HUES6 (cell line): ENCODE measurements around the gene MROH7.

Experiments used
- H3K27ac ChIP-seq: 2 replicates; pipeline ENCODE4 v1.7.0; 2013; ENCODE audit warnings: low read depth, mild to moderate bottlenecking, low read length, inconsistent platforms
- H3K27me3 ChIP-seq: 2 replicates; pipeline ENCODE4 v1.6.1; 2013; ENCODE audit warnings: low read length; ENCODE audit not compliant: control insufficient read depth, insufficient read depth
- H3K36me3 ChIP-seq: 2 replicates; pipeline ENCODE4 v1.6.1; 2013; ENCODE audit warnings: low read length; ENCODE audit not compliant: control insufficient read depth, insufficient read depth
- H3K4me1 ChIP-seq: 2 replicates; pipeline ENCODE4 v1.6.1; 2013; ENCODE audit warnings: low read length; ENCODE audit not compliant: control insufficient read depth, insufficient read depth
- H3K4me3 ChIP-seq: 2 replicates; pipeline ENCODE4 v1.5.1; 2013; ENCODE audit warnings: low read depth, low read length
- H3K9ac ChIP-seq: one replicate; pipeline ENCODE4 v1.6.1; 2013; ENCODE audit warnings: mild to moderate bottlenecking, low read length
- H3K9me3 ChIP-seq: 2 replicates; pipeline ENCODE4 v1.6.1; 2013; ENCODE audit warnings: low read depth, low read length; ENCODE audit not compliant: control insufficient read depth, insufficient read depth

MROH7 gene

DNA sequence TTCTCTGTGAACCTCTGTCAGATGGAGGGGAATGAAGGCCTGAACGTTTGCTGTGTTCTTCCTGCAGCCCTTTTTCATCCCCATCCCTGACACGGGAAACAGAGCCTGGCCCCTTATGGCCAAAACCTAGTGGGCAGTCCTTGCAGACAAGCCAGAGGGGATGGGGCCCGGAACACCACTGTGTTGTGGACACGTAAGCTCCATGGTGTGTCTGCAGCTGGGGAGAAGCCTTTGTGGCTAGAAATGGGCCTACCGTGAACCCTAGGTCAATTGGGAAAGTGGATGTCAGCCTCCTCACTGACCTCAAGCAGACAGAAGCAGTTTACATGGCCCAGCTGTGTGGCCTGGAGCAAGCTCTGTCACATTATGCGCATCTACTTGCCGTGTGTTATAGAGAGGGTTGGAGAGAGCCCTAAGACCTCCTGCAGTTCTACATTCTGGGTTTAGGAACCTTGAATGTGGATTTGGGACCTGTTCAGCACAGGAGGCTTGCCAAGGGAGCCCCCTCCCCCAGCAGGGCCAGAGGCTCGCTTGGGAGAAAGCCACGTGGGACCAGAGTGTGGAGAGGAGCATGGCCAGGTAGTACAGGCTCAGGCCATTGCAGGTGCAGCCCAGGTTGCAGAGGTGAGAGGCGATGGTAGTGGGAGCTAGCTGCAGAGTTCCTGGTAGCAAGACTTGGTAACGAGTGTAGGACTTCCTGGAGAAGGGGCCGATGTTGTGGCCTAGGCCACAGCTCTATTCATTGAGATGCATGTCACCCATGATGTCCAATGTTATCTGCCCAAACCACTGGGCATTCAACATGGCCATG is 102.0 kb downstream of the MROH7 start:
- Histone ChIP-seq H3K9me3 (no peaks in the 10 kb centered on the region; the same call in 1 of the 2 replicates), H3K27ac (no peak overlapping the region), H3K4me3 (no peak overlapping the region), H3K27me3 (no peaks in the 10 kb centered on the region), H3K9ac (no peak overlapping the region), H3K4me1 (peaks cover 3% of the 10 kb centered on the region; the same call in 1 of the 2 replicates), H3K36me3 (peaks cover 45% of the 10 kb centered on the region)

- H3K27ac ChIP-seq, result no peak overlapping the region
- no peaks in the 10 kb centered on the region for H3K27me3 ChIP-seq
- no peaks in the 10 kb centered on the region; the same call in 1 of the 2 replicates for H3K9me3 ChIP-seq
- peaks cover 3% of the 10 kb centered on the region; the same call in 1 of the 2 replicates for H3K4me1 ChIP-seq
- no peak overlapping the region for H3K4me3 ChIP-seq
- H3K9ac ChIP-seq, result no peak overlapping the region
- peaks cover 38% of the 10 kb centered on the region for H3K36me3 ChIP-seq
Observed at GRCh38 chr1:54744696-54745095, 103.1 kb downstream of the MROH7 start.

- H3K27ac ChIP-seq, result no peak overlapping the region
- peaks cover 3% of the 10 kb centered on the region; the same call in 1 of the 2 replicates for H3K4me1 ChIP-seq
- no peak overlapping the region for H3K9ac ChIP-seq
- H3K27me3 ChIP-seq, result no peaks in the 10 kb centered on the region; the same call in 1 of the 2 replicates
- H3K4me3 ChIP-seq, result no peak overlapping the region
- H3K36me3 ChIP-seq, result peaks cover 32% of the 10 kb centered on the region
- no peaks in the 10 kb centered on the region; the same call in 1 of the 2 replicates for H3K9me3 ChIP-seq
Observed at GRCh38 chr1:54745274-54745673, 103.7 kb downstream of the MROH7 start.

- Histone ChIP-seq H3K27me3 (peaks cover 2% of the 10 kb centered on the region; the same call in 1 of the 2 replicates), H3K27ac (no peak overlapping the region), H3K36me3 (peaks cover 27% of the 10 kb centered on the region), H3K4me3 (no peak overlapping the region), H3K4me1 (peaks cover 3% of the 10 kb centered on the region; the same call in 1 of the 2 replicates), H3K9ac (no peak overlapping the region), H3K9me3 (no peaks in the 10 kb centered on the region; the same call in 1 of the 2 replicates)
Observed at GRCh38 chr1:54745864-54746263, 104.3 kb downstream of the MROH7 start.

GRCh38 chr1:54748094-54748835 is 106.7 kb downstream of the MROH7 start:
- peaks cover 3% of the 10 kb centered on the region for H3K4me1 ChIP-seq
- no peak overlapping the region for H3K9ac ChIP-seq
- peaks cover 2% of the 10 kb centered on the region; the same call in 1 of the 2 replicates for H3K27me3 ChIP-seq
- peaks cover 5% of the 10 kb centered on the region; the same call in 1 of the 2 replicates for H3K36me3 ChIP-seq
- H3K27ac ChIP-seq, result no peak overlapping the region
- H3K4me3 ChIP-seq, result no peak overlapping the region
- no peaks in the 10 kb centered on the region; the same call in 1 of the 2 replicates for H3K9me3 ChIP-seq

DNA sequence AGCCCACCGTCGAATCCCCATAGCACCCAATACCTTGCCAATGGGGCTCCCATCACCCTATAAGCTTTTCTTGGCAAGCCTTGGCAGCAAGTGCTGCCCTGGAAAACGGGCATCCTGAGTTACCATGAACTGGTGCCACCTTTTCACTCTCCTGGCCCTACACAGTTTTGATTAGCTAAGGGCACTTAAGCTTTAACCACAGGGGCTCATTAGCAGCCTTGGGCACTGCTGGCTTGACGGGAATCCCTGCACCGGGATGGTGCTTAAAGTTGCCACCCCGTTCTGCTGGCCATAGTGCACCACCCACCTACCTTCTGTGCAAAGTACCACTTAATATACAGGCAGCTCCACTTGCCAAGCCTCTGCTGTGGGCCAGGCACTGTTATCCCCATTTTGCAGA is 109.0 kb downstream of the MROH7 start:
- Histone ChIP-seq H3K9me3 (no peaks in the 10 kb centered on the region; the same call in 1 of the 2 replicates), H3K27ac (no peak overlapping the region), H3K9ac (no peak overlapping the region), H3K27me3 (peaks cover 2% of the 10 kb centered on the region; the same call in 1 of the 2 replicates), H3K36me3 (no peaks in the 10 kb centered on the region), H3K4me3 (no peak overlapping the region), H3K4me1 (no peaks in the 10 kb centered on the region; the same call in 1 of the 2 replicates)

DNA sequence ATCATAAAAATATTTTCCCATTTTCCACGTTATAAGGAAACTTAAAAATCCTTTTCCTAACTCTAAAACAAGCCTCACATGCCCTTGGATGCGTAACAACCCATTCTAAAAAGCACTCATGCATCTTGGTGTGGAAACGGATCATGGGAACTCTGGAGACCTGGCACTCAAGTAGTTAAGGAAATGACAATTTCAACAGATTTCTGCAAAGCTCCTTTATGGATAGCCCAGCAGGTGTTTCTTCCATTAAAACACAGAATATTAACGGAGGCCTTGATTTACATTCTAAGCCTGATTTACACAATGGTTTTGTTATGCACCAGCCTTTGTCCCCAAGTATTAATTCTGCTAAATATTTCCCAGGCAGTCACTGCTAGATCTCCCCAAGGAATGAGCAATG is 109.8 kb downstream of the MROH7 start:
- Histone ChIP-seq H3K9me3 (no peaks in the 10 kb centered on the region), H3K4me3 (no peak overlapping the region), H3K9ac (no peak overlapping the region), H3K4me1 (no peaks in the 10 kb centered on the region; the same call in 1 of the 2 replicates), H3K27ac (no peak overlapping the region), H3K36me3 (peaks cover 2% of the 10 kb centered on the region), H3K27me3 (peaks cover 2% of the 10 kb centered on the region; the same call in 1 of the 2 replicates)

GRCh38 chr1:54754045-54754444 is 112.5 kb downstream of the MROH7 start:
- Histone ChIP-seq H3K4me1 (no peaks in the 10 kb centered on the region; the same call in 1 of the 2 replicates), H3K36me3 (peaks cover 26% of the 10 kb centered on the region), H3K27me3 (peaks cover 2% of the 10 kb centered on the region; the same call in 1 of the 2 replicates), H3K4me3 (no peak overlapping the region), H3K9ac (no peak overlapping the region), H3K27ac (no peak overlapping the region), H3K9me3 (no peaks in the 10 kb centered on the region)

DNA sequence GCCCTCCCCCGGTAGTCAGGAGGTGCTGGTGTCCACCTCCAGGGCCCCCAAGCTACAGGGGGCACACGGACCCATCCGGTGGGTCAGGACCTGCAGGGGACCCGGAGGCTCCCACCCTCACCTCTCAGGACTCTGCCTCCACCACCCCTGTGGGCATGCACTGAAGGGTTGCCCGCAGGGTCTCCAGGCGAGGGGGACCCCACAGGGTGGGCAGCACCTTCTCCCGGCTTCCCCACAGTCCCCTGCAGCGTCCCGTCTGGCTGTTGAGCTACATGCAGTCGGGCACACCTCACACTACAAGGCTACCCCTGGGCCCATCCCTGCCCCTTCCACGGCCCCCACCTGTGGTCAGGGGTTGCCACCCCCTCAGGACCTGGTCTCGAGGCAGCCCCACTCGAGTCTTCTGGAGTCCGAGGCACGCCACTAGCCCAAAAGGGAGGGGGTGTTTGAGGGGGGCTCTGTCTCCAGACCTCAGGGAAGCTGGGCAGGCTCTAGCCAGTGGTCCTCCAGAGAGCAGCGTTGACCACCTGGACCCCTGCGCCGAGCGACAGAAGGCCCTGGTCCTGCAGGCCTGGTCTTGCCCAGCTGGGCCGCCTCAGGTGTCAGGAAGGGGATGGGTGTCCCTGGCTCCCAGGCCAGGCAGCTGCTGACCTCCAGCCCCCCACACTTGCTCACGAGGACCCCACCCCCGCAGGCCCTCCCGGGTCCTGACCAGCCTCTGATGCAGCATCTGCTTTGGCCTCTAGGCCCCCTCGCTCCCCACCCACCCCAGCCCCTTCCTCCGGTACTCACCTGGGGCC is 113.1 kb downstream of the MROH7 start:
- Histone ChIP-seq H3K9ac (no peak overlapping the region), H3K4me3 (no peak overlapping the region), H3K4me1 (no peaks in the 10 kb centered on the region; the same call in 1 of the 2 replicates), H3K9me3 (no peaks in the 10 kb centered on the region), H3K36me3 (peaks cover 26% of the 10 kb centered on the region), H3K27ac (no peak overlapping the region), H3K27me3 (peaks cover 2% of the 10 kb centered on the region; the same call in 1 of the 2 replicates)

DNA sequence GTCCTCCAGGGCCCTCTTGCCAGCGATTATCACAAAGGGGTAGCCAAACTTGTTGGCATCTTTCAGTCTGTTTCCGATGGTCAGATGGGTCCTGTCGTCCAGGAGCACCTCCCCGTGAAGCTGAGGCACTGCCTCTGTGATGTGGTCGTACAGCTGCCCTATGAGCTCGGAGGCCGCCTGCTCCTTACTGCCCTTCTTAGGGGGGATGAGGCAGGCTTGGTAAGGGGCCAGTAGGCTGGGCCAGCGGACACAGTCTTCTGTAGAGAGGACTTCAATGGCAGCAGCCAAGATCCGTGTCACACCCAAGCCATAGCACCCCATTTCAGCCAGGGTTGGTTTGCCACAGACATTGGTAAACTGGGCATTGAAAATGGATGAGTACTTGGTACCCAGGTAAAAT is 116.2 kb downstream of the MROH7 start:
- H3K9me3 ChIP-seq, result no peaks in the 10 kb centered on the region
- H3K4me1 ChIP-seq, result no peaks in the 10 kb centered on the region
- no peaks in the 10 kb centered on the region for H3K27me3 ChIP-seq
- no peak overlapping the region for H3K4me3 ChIP-seq
- no peak overlapping the region for H3K9ac ChIP-seq
- H3K27ac ChIP-seq, result no peak overlapping the region
- H3K36me3 ChIP-seq, result peaks cover 26% of the 10 kb centered on the region
